GM21381 (cell line): Measurements from ENCODE around the gene NDFIP2.

Experiments
- ATAC-seq: cut with Tn5 transposase; IDR thresholded peaks from one replicate; pipeline ENCODE4 v1.9.1; 2021; ENCODE audit warnings: mild to moderate bottlenecking, moderate library complexity; ENCODE audit not compliant: unreplicated experiment

NDFIP2 gene

GRCh38 chr13:79480954-79481684, at the start of gene NDFIP2:
NDFIP2 (plus strand) TSS chr13:79481155; CDS start chr13:79481204, 49 bp downstream.
- ATAC-seq = peak; percentile 86

GRCh38 chr13:79432086-79432485, 48.9 kb upstream of the NDFIP2 start:
- ATAC-seq = no peak

- ATAC-seq = no peak
Measured at GRCh38 chr13:79432992-79433391, 48.0 kb upstream of the NDFIP2 start.

GRCh38 chr13:79434556-79434955, 46.4 kb upstream of the NDFIP2 start:
- no peak for ATAC-seq

- ATAC-seq = no peak
Measured at GRCh38 chr13:79435561-79435990, 45.4 kb upstream of the NDFIP2 start.

- no peak for ATAC-seq
Measured at GRCh38 chr13:79439275-79439674, 41.7 kb upstream of the NDFIP2 start.

- ATAC-seq = no peak
Measured at GRCh38 chr13:79440958-79441528, 39.9 kb upstream of the NDFIP2 start.

- no peak for ATAC-seq
Measured at GRCh38 chr13:79442221-79442620, 38.7 kb upstream of the NDFIP2 start.

GRCh38 chr13:79442706-79443105, 38.2 kb upstream of the NDFIP2 start:
- no peak for ATAC-seq

GRCh38 chr13:79445968-79446645, 34.8 kb upstream of the NDFIP2 start:
- ATAC-seq = no peak

GRCh38 chr13:79447141-79447540, 33.8 kb upstream of the NDFIP2 start:
- no peak for ATAC-seq

- ATAC-seq = no peak
Measured at GRCh38 chr13:79447741-79448140, 33.2 kb upstream of the NDFIP2 start.

- no peak for ATAC-seq
Measured at GRCh38 chr13:79448413-79448812, 32.5 kb upstream of the NDFIP2 start.

GRCh38 chr13:79450110-79450509, 30.8 kb upstream of the NDFIP2 start:
- ATAC-seq = no peak

GRCh38 chr13:79451500-79451962, 29.4 kb upstream of the NDFIP2 start:
- ATAC-seq = peak; percentile 99

- no peak for ATAC-seq
Measured at GRCh38 chr13:79452239-79452913, 28.6 kb upstream of the NDFIP2 start.

- no peak for ATAC-seq
Measured at GRCh38 chr13:79455331-79455730, 25.6 kb upstream of the NDFIP2 start.

GRCh38 chr13:79456051-79456450, 24.9 kb upstream of the NDFIP2 start:
- no peak for ATAC-seq

- ATAC-seq = no peak
Measured at GRCh38 chr13:79456656-79457365, 24.1 kb upstream of the NDFIP2 start.

GRCh38 chr13:79457390-79457789, 23.6 kb upstream of the NDFIP2 start:
- no peak for ATAC-seq

GRCh38 chr13:79457948-79458347, 23.0 kb upstream of the NDFIP2 start:
- ATAC-seq = no peak
